Glomerular visceral epithelial cell (primary cell): Measurements from ENCODE around the gene UNC50.
"Not testable (repeated sequence)": the region's sequence is repeated elsewhere in the genome, so short reads cannot be mapped to it uniquely, and the experiment has no call there.

Experiments
- DNase-seq: peaks from one replicate; pipeline ENCODE4 v3.0.0-alpha.2; 2016; ENCODE audit errors: extremely low spot score

UNC50 gene

GRCh38 chr2:98576666-98577312 lies 31.6 kb upstream of the UNC50 start:
- DNase-seq: no peak

- no peak for DNase-seq
These were observed 31.1 kb upstream of the UNC50 start for GRCh38 chr2:98577313-98577712.

GRCh38 chr2:98578231-98578630 lies 30.2 kb upstream of the UNC50 start:
- no peak for DNase-seq

- no peak for DNase-seq
These were observed 28.5 kb upstream of the UNC50 start for GRCh38 chr2:98579926-98580325.

- DNase-seq: no peak
These were observed 27.6 kb upstream of the UNC50 start for GRCh38 chr2:98580656-98581284.

- no peak for DNase-seq
These were observed 25.9 kb upstream of the UNC50 start for GRCh38 chr2:98582523-98582922.

- DNase-seq: no peak
These were observed 25.1 kb upstream of the UNC50 start for GRCh38 chr2:98583276-98583675.

GRCh38 chr2:98583816-98584618 lies 24.4 kb upstream of the UNC50 start:
- no peak for DNase-seq

- no peak for DNase-seq
These were observed 23.0 kb upstream of the UNC50 start for GRCh38 chr2:98585386-98585785.

- no peak for DNase-seq
These were observed 21.7 kb upstream of the UNC50 start for GRCh38 chr2:98586551-98587140.

- no peak for DNase-seq
These were observed 19.4 kb upstream of the UNC50 start for GRCh38 chr2:98588880-98589431.

- DNase-seq: no peak
These were observed 18.9 kb upstream of the UNC50 start for GRCh38 chr2:98589489-98589888.

GRCh38 chr2:98592565-98592964 lies 15.8 kb upstream of the UNC50 start:
- DNase-seq: no peak

GRCh38 chr2:98594665-98595064 lies 13.7 kb upstream of the UNC50 start:
- DNase-seq: not testable (repeated sequence)

GRCh38 chr2:98598781-98599428 lies 9.5 kb upstream of the UNC50 start:
- DNase-seq: no peak

GRCh38 chr2:98601532-98602132 lies 6.8 kb upstream of the UNC50 start:
- peak; percentile 63 for DNase-seq

- no peak for DNase-seq
These were observed 3.8 kb upstream of the UNC50 start for GRCh38 chr2:98604547-98604946.

- no peak for DNase-seq
These were observed 3.3 kb upstream of the UNC50 start for GRCh38 chr2:98605076-98605475.

- no peak for DNase-seq
These were observed 2.0 kb upstream of the UNC50 start for GRCh38 chr2:98606431-98606830.

- DNase-seq: no peak
These were observed 1.3 kb upstream of the UNC50 start for GRCh38 chr2:98607104-98607503.

- DNase-seq: no peak
These were observed 661 bp upstream of the UNC50 start for GRCh38 chr2:98607741-98608115.
